HG02588 (cell line): ENCODE data around the gene ADISSP.

Source experiments
- ATAC-seq: cut with Tn5 transposase; IDR thresholded peaks from one replicate; pipeline ENCODE4 v1.9.1; 2021; ENCODE audit warnings: mild to moderate bottlenecking, moderate library complexity; ENCODE audit not compliant: unreplicated experiment

The ADISSP gene

DNA sequence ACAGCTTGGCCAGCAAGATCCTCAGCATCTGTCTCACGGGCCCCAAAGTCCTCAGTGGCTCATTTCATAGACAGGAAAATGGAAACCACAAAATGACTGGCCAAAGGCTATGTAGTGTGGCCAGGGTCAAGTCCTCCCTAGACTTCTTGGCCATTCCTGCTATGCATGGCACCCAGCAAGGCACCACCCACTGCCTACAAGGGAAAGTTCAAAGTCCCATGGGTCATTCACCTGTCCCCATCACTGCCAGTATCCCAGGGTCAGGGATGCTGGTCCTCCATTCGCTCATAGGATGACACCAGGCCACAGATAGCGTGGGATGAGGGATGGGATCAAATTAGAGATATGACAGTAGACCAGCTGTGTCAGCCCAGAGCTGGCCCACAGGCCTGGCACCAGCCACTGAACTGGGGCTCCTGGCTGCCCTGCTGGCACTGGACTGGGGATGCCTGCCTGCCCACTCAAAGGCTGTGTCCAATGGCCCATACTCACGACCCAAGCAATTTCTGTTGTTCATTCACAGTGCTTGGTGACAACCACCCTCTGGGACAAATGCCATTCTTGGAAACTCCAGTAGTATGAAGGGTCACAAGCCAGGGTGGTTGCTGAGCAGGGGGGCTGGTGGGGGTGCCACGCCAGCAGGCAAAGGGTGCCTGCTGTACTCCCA is 11.6 kb downstream of the ADISSP start:
- no peak for ATAC-seq

GRCh38 chr20:3755269-3755668 is 12.3 kb downstream of the ADISSP start:
- ATAC-seq: no peak

DNA sequence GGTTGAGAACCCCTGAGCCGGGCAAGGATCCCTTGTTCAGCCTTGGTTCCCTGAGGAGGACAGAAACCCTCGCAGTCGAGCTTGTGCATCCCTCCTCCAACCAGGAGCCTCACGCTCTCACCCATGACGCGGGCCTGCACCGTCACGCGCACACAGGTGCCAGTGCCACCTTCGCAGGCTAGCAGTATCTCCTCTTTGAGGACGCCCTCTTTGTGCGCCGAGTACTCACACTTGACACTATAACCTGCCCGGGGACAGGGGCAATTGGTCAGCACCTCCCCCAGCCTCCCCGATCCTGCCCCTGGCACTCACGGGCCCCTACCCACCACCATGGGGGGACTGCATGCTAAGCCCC is 13.3 kb downstream of the ADISSP start:
- no peak for ATAC-seq

DNA sequence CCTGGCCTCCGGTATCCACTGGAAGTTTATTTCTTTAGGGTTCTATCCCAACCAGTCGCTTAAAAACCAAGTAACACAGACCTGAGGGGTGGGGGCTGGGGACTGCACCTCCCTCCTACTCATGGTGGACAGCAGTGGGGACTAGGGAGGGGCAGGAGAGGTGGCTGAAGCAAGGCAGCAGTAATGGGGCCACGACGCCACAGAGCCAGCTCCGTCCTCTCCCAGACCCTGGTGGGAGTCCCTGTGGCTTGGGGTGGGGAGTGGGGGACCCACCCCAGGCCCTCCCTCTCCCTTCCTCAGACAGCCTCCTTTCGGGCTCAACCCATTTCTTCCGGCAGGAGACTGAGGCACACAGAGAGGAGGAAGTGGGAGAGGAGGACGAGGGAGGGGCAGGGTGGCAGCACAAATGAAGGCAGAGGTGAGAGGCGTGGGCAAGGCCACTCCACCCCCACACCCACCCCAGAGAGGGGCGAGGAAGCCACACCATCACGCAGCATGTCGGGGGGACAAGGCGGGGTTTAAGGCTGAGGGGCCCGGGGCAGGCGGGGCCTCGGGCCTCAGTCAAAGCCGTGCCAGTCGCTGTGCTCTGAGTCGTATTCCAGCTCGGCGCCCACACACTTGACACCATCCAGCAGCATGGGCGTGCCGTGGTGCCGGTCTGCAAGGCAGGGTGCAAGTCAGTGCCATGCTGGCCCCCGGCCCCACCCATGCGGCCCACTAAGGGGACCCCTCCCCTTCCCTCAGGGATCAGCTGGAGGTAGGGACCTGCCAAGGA is 13.9 kb downstream of the ADISSP start:
- ATAC-seq: no peak

GRCh38 chr20:3753098-3753497 is 14.5 kb downstream of the ADISSP start:
- ATAC-seq: no peak

DNA sequence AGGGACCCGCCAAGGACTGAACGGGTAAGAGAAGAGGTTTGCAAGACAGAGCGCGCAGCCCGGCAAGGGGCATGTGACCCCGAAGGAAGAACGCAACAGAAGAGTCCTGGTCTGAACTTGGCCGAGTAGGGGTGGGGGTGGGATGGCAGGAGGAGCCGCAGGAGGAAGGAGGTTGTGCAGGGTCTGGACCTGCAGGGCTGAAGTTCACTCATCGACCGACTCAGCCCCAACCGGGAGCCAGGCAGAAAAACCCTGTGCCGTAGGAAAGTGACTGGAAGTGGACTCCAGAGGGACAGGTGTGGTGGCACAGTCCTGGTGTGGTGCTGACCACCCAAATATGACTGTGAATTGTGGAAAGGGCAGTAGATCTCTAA is 15.2 kb downstream of the ADISSP start:
- no peak for ATAC-seq

DNA sequence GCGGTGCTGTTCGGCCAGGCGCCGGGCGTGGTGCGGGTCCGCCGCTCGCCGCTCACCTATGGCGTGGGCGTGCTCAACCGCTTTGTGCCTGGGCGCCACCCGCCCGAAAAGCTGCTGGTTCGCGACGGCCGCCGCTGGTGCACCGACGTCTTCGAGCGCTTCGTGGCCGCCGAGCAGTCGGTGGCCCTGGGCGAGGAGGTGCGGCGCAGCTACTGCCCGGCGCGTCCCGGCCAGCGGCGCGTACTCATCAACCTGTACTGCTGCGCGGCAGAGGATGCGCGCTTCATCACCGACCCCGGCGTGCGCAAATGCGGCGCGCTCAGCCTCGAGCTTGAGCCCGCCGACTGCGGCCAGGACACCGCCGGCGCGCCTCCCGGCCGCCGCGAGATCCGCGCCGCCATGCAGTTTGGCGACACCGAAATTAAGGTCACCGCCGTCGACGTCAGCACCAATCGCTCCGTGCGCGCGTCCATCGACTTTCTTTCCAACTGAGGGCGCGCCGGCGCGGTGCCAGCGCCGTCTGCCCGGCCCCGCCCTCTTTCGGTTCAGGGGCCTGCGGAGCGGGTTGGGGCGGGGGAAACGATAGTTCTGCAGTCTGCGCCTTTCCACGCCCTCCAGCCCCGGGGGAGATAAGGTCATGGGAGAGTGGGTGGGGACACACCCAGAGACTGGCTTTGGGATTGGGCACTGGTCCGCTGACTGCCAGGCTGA is 15.7 kb downstream of the ADISSP start:
- no peak for ATAC-seq

- no peak for ATAC-seq
These were observed 16.3 kb downstream of the ADISSP start for GRCh38 chr20:3751305-3751674.

- ATAC-seq: no peak
These were observed 17.6 kb downstream of the ADISSP start for GRCh38 chr20:3749689-3750531.

GRCh38 chr20:3749087-3749688 is 18.4 kb downstream of the ADISSP start:
- no peak for ATAC-seq

GRCh38 chr20:3748073-3748472 is 19.5 kb downstream of the ADISSP start:
- no peak for ATAC-seq

GRCh38 chr20:3747471-3747870 is 20.1 kb downstream of the ADISSP start:
- no peak for ATAC-seq

DNA sequence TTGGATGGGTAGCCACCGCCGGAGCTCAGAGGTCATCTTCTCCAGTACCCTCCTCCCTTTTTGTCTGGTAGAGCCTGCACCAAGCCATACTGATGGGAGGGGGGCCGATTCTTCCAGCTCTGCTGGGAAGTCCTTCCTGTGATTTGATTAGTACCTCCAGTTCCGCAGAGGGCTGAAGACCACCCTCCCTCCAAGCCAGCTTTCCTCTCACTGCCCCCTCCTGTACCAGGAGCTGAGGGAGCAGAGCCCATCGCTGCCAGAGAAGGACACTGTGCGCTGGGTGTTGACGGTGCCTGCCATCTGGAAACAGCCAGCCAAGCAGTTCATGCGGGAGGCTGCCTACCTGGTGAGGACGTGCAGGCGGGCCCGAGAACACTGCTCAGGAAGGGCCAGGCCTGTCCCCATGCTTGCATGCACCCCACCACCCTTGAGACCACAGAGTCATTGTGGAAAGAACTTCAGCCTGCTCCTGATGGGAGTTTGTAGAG is 21.8 kb downstream of the ADISSP start:
- ATAC-seq: no peak

DNA sequence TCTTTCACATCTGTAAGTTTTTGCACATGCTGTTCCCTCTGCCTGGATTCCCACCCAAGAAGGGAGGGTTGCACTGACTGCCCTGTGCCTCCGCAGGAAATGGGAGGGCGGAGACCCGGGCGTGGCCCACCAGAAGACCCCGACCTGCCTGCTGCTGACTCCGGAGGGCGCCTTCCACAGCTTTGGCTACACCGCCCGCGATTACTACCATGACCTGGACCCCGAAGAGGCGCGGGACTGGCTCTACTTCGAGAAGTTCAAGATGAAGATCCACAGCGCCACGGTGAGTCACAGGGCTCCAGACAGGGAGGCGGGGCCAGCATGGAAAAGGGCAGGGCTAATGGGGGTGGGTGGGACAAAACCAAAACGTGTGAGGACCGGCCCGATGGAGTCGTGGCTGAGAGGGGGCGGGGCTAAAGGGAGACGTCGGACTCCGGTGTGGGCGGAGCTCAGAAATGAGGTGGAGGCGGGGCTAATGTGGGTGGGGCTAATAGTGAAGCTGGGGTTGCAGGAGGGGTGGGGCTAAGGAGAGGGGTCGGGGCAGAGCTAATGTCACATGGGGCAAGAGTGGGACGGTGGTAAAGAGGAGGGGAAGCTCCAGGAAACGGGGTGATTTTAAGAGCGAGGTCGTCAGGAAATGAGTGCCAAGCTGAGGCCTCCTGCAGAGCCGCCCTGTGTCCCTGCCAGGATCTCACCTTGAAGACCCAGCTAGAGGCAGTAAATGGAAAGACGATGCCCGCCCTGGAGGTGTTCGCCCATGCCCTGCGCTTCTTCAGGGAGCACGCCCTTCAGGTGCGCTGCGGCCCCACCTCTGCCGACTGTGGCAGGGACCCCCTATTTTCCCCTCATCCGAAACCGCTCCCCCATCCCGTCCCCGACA is 22.5 kb downstream of the ADISSP start:
- ATAC-seq: no peak

DNA sequence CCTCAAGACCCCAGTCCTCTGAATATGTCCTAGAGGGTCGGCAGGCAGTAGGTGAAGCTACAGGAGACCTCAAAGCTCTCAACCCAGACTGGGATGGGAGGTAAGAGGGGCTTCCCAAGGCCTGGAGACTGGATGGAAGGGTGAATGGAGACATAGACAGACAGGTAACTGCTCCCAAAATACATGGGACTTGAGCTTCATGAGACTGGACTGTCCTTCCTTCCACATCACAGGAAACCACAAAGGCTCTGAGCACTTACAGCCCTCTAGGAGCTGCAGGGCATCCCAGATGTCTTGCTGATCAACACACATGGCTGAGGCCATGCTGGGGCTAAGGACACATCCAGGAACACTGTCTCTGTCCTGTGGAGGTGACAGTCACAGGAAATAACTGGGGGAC is 23.5 kb downstream of the ADISSP start:
- no peak for ATAC-seq

DNA sequence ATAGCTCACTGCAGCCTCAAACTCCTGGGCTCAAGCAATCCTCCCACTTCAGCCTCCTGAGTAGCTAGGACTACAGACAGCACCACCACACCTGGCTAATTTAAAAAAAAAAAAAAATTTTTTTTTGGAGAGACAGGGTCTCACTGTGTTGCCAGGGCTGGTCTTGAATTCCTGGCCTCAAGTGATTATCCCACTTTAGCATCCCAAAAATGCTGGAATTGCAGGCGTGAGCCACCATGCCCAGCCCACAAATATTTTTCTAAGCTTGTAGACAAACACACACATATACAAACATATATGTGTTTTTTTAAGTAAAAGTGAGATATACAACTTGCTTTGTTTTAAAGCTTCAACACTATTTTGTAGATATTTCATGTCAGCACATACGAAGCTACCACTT is 24.3 kb downstream of the ADISSP start:
- no peak for ATAC-seq

- no peak for ATAC-seq
These were observed 25.6 kb downstream of the ADISSP start for GRCh38 chr20:3741836-3742458.

DNA sequence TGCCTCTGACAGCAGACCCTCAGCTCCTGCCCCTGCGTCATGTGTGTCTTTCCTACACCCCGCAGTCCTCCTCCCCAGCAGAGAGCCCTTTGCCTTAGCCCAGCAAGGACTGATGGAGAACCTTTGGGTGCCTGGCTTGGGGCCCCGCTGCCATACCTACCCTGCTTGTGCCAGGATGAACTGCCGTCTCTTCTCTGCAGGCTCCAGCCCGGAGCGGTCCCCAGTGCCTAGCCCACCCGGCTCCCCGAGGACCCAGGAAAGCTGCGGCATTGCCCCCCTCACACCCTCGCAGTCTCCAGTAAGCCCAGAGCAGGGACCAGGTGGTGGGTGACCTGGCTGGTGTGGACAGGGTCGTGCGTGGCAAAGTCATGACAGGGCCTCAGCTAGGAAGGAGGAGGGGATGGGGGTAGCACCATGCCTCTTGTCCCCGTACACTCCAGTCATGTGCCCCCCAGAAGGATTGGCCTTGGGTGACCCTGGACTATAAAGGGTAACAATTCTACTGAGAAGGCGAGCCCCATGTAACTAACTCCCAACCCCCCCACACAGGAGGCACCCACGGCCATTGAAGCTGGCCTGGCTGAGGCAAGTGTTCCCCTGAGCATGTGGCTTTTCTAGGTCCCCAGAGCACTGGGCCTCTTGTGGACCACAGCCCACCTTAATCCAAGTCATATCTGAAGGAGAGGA is 26.8 kb downstream of the ADISSP start:
- no peak for ATAC-seq
